HCT116 (cell line): Measurements from ENCODE around the gene CA11. TPM values are rescaled to one million over a fixed set of nuclear protein-coding genes. Genes with fewer than 3 reads are reported as not detected.
A peak's percentile ranks its signal among the peaks of the same experiment; 100 is the strongest.

Experiments used
- ATAC-seq: fragments of 200-7000 bp; cut with Tn5 transposase; 2 replicates; pipeline ENCODE4 v1.9.1; 2020; ENCODE audit warnings: mild to moderate bottlenecking, moderate library complexity
- BruUV-seq: library from RNA; stranded (reverse); fragments of 400-500 nt; replicated peaks from 2 replicates; lab custom pipeline; 2021; lab: Mats Ljungman, UMichigan
- CTCF ChIA-PET: fragments of 300-600 bp; sonication (Branson Sonifier 250); formaldehyde crosslinking; loops from one replicate; lab custom pipeline; 2021; ENCODE audit warnings: antibody characterized with exemption; lab: Charles Lee
- POLR2A ChIA-PET: fragments of 300-600, 350-600 bp; sonication (Branson Sonifier 250); formaldehyde crosslinking; loops from one replicate; lab custom pipeline; 2021; ENCODE audit warnings: antibody characterized with exemption; lab: Charles Lee
- RAD21 ChIA-PET, 2 experiments: fragments of 300-600 bp; sonication (Branson Sonifier 250); formaldehyde crosslinking; loops; one replicate each; lab custom pipeline; 2023; ENCODE audit warnings: low total read pairs in 2 of 2; ENCODE audit not compliant: uncharacterized antibody in 2 of 2, unreplicated experiment in 2 of 2, low non-redundant PET in 1 of 2; lab: Charles Lee
- DNase-seq: peaks from one replicate; pipeline ENCODE4 v3.0.0-alpha.2; 2010; ENCODE audit warnings: low read depth, low spot score
- H2AFZ ChIP-seq: fragments of 200-600 bp; shearing (Covaris generic), sonication (generic); 2 replicates; pipeline ENCODE4 v1.6.1; 2017; ENCODE audit warnings: low read depth, mixed run types, mixed read lengths, antibody characterized with exemption, low read length; ENCODE audit not compliant: poor library complexity, severe bottlenecking
- H3K27ac ChIP-seq: 2 replicates; pipeline ENCODE4 v1.5.1; 2012; ENCODE audit warnings: low read depth, low read length
- H3K27me3 ChIP-seq: fragments of 200-600 bp; sonication (generic); 2 replicates; pipeline ENCODE4 v1.6.1; 2016; ENCODE audit warnings: mixed run types, low read length, mixed read lengths; ENCODE audit not compliant: insufficient read depth
- H3K36me3 ChIP-seq, 2 experiments: fragments of 200-500 bp in 1 of 2; fragments of 200-600 bp in 1 of 2; sonication (Bioruptor generic) in 1 of 2; sonication (generic) in 1 of 2; 2 replicates each; pipeline versions ENCODE4 v1.5.1 to v1.6.1; 2014 to 2016; ENCODE audit warnings: low read length in 2 of 2, inconsistent platforms in 1 of 2, mixed read lengths in 1 of 2, mixed run types in 1 of 2; ENCODE audit not compliant: insufficient read depth in 2 of 2, control insufficient read depth in 1 of 2
- H3K4me1 ChIP-seq, 2 experiments: fragments of 200-600 bp in 1 of 2; sonication (generic) in 1 of 2; 2 replicates each; pipeline versions ENCODE4 v1.5.1 to v1.6.1; 2012 to 2017; ENCODE audit warnings: low read length in 2 of 2, inconsistent platforms in 1 of 2, mild to moderate bottlenecking in 1 of 2, mixed read lengths in 1 of 2, mixed run types in 1 of 2, moderate library complexity in 1 of 2; ENCODE audit not compliant: insufficient read depth in 2 of 2, control insufficient read depth in 1 of 2
- H3K4me2 ChIP-seq: fragments of 200-600 bp; sonication (generic); 2 replicates; pipeline ENCODE4 v1.6.1; 2017; ENCODE audit warnings: mixed run types, low read length, mixed read lengths
- H3K4me3 ChIP-seq, 2 experiments: fragments of 200-600 bp in 1 of 2; sonication (generic) in 1 of 2; replicated peaks in 1 of 2; 2 replicates each; pipeline ENCODE4 v1.5.1; 2011 to 2016; ENCODE audit warnings: low read length in 2 of 2, control low read depth in 1 of 2, low read depth in 1 of 2, mild to moderate bottlenecking in 1 of 2, mixed read lengths in 1 of 2, mixed run types in 1 of 2
- H3K79me2 ChIP-seq: fragments of 200-600 bp; sonication (generic); 2 replicates; pipeline ENCODE4 v1.6.1; 2017; ENCODE audit warnings: mild to moderate bottlenecking, mixed run types, low read length, moderate library complexity, mixed read lengths; ENCODE audit not compliant: insufficient read depth
- H3K9ac ChIP-seq: fragments of 200-600 bp; sonication (generic); 2 replicates; pipeline ENCODE4 v1.6.1; 2016; ENCODE audit warnings: low read length, mixed read lengths
- H3K9me2 ChIP-seq: fragments of 200-600 bp; sonication (generic), shearing (Covaris generic); 2 replicates; pipeline ENCODE4 v1.6.1; 2017; ENCODE audit warnings: mixed run types, mild to moderate bottlenecking, moderate library complexity; ENCODE audit not compliant: insufficient read depth
- H3K9me3 ChIP-seq, 2 experiments: fragments of 200-500 bp in 1 of 2; fragments of 200-600 bp in 1 of 2; sonication (Bioruptor generic) in 1 of 2; sonication (generic) in 1 of 2; 2 replicates each; pipeline ENCODE4 v1.6.1; 2014 to 2017; ENCODE audit warnings: low read length in 2 of 2, mixed read lengths in 2 of 2, inconsistent platforms in 1 of 2, low read depth in 1 of 2, mild to moderate bottlenecking in 1 of 2, mixed run types in 1 of 2, moderate library complexity in 1 of 2; ENCODE audit not compliant: control insufficient read depth in 1 of 2, insufficient read depth in 1 of 2
- H4K20me1 ChIP-seq: fragments of 200-600 bp; sonication (generic), shearing (Covaris generic); 2 replicates; pipeline ENCODE4 v1.6.1; 2017; ENCODE audit warnings: mixed run types, mild to moderate bottlenecking, moderate library complexity; ENCODE audit not compliant: insufficient read depth
- CBX3 ChIP-seq: IDR thresholded peaks from 2 replicates; pipeline ENCODE4 v1.6.1; 2012; ENCODE audit warnings: low read depth
- CEBPB ChIP-seq: IDR thresholded peaks from 2 replicates; pipeline ENCODE4 v1.6.1; 2012; ENCODE audit warnings: low read depth
- CTCF ChIP-seq, 3 experiments: fragments of 200-600 bp in 1 of 3; sonication (generic) in 1 of 3; IDR thresholded peaks in 2 of 3; conservative IDR thresholded peaks in 1 of 3; 2 replicates each; pipeline ENCODE4 v1.5.1; 2012 to 2017; ENCODE audit warnings: low read depth in 2 of 3, low read length in 2 of 3, antibody characterized with exemption in 1 of 3, borderline replicate concordance in 1 of 3, control low read depth in 1 of 3, mild to moderate bottlenecking in 1 of 3, mixed read lengths in 1 of 3, mixed run types in 1 of 3, moderate library complexity in 1 of 3; ENCODE audit not compliant: insufficient read depth in 1 of 3
- EGR1 ChIP-seq: IDR thresholded peaks from 2 replicates; pipeline ENCODE4 v1.6.1; 2012; ENCODE audit warnings: low read depth
- ELF1 ChIP-seq: IDR thresholded peaks from 2 replicates; pipeline ENCODE4 v1.6.1; 2012; ENCODE audit warnings: low read depth, borderline replicate concordance
- EZH2 ChIP-seq: fragments of 200-600 bp; sonication (generic); IDR thresholded peaks from 2 replicates; pipeline ENCODE4 v1.6.1; 2017; ENCODE audit warnings: antibody characterized with exemption, mixed run types
- EZH2phosphoT487 ChIP-seq: fragments of 200-600 bp; IDR thresholded peaks from 2 replicates; pipeline ENCODE4 v1.6.1; 2018; ENCODE audit warnings: antibody characterized with exemption, borderline replicate concordance
- JUND ChIP-seq: IDR thresholded peaks from 2 replicates; pipeline ENCODE4 v1.6.1; 2012
- MAX ChIP-seq: IDR thresholded peaks from 2 replicates; pipeline ENCODE4 v1.6.1; 2012
- POLR2A ChIP-seq: IDR thresholded peaks from 2 replicates; pipeline ENCODE4 v1.7.0; 2011; ENCODE audit warnings: borderline replicate concordance; ENCODE audit not compliant: insufficient read depth, insufficient read length; ENCODE audit errors: extremely low read depth
- POLR2AphosphoS5 ChIP-seq: IDR thresholded peaks from 2 replicates; pipeline ENCODE4 v1.6.1; 2011; ENCODE audit warnings: mild to moderate bottlenecking, low read depth, low read length, moderate library complexity
- RAD21 ChIP-seq: IDR thresholded peaks from 2 replicates; pipeline ENCODE4 v1.6.1; 2012; ENCODE audit warnings: low read depth, mild to moderate bottlenecking
- REST ChIP-seq: IDR thresholded peaks from 2 replicates; pipeline ENCODE4 v1.6.1; 2012; ENCODE audit warnings: low read depth
- SIN3A ChIP-seq: IDR thresholded peaks from 2 replicates; pipeline ENCODE4 v1.6.1; 2012; ENCODE audit warnings: low read depth
- SRF ChIP-seq: IDR thresholded peaks from 2 replicates; pipeline ENCODE4 v1.6.1; 2012; ENCODE audit warnings: low read depth
- TCF7L2 ChIP-seq: IDR thresholded peaks from 2 replicates; pipeline ENCODE4 v1.7.0; 2011; ENCODE audit warnings: borderline replicate concordance, inconsistent platforms; ENCODE audit not compliant: insufficient read depth, insufficient read length; ENCODE audit errors: extremely low read depth
- ZBTB33 ChIP-seq: IDR thresholded peaks from 2 replicates; pipeline ENCODE4 v1.6.1; 2011; ENCODE audit warnings: mild to moderate bottlenecking, low read length, moderate library complexity; ENCODE audit not compliant: insufficient replicate concordance; ENCODE audit errors: extremely low read depth
- ZFX ChIP-seq: fragments of 450-650 bp; IDR thresholded peaks from 2 replicates; pipeline ENCODE4 v1.6.1; 2017
- ZNF274 ChIP-seq: fragments of 200-500 bp; sonication (Bioruptor generic); IDR thresholded peaks from 2 replicates; pipeline ENCODE4 v1.6.1; 2014; ENCODE audit warnings: mild to moderate bottlenecking, low read depth, low read length, inconsistent platforms
- intact Hi-C: fragments of 100-400 bp; cut with micrococcal nuclease; formaldehyde crosslinking; loops from 2 replicates; pipeline ENCODE4 v1.10.0; 2022
- total RNA-seq: library from RNA; stranded (reverse); gene quantifications from one replicate; pipeline ENCODE4 v1.2.1, GENCODE V29; 2021; ENCODE audit not compliant: unreplicated experiment

CA11 gene
- total RNA-seq, 1 experiment from 2014 or later = 29.6 TPM

GRCh38 chr19:48635966-48636858 is 9.8 kb downstream of the CA11 start:
- ChIA-PET POLR2A (interaction anchor here (1.0 to 2.3 kb wide), 3 partner anchors 10 to 19 kb away, joined by 3 to 16 read pairs (median 12); partner anchors contain the start of genes CA11, RPL18 and SPHK2), RAD21 (no interaction called here), CTCF (no interaction called here)
- H4K20me1 ChIP-seq = no peaks in the 10 kb centered on the region
- peak overlapping the region; percentile 93 for H3K4me2 ChIP-seq
- peaks cover 18% of the 10 kb centered on the region for H3K79me2 ChIP-seq
- peak overlapping the region; percentile 95 for H3K27ac ChIP-seq
- H3K4me1 ChIP-seq = peaks cover 29 to 71% of the 10 kb centered on the region in 2 experiments
- peak overlapping the region; percentile 96 for H3K9ac ChIP-seq
- DNase-seq = no peak
- no peaks in the 10 kb centered on the region for H3K9me3 ChIP-seq
- H3K4me3 ChIP-seq = peak overlapping the region; percentile 49 to 83
- no TSS peak for BruUV-seq
- no peak for ATAC-seq
- intact Hi-C loops = no loop called here
- H3K9me2 ChIP-seq = no peaks in the 10 kb centered on the region
- no peak overlapping the region for H2AFZ ChIP-seq
- no peaks in the 10 kb centered on the region for H3K27me3 ChIP-seq
- peaks cover 2 to 6% of the 10 kb centered on the region in 2 experiments; a peak in 1 of 4 replicates for H3K36me3 ChIP-seq
- TF ChIP-seq EGR1 (no peak), CBX3 (no peak), ZFX (no peak), ELF1 (no peak), ZBTB33 (no peak), TCF7L2 (no peak), MAX (no peak), CTCF (IDR thresholded peaks at IDR 0.05 in 2 of 3, conservative IDR thresholded peaks at IDR 0.05 in 1 of 3; ENCODE audit: borderline replicate concordance in 1 of 3, insufficient read depth in 1 of 3, low read depth in 2 of 3, low read length in 2 of 3) (no peak), POLR2A (no peak), JUND (no peak), RAD21 (no peak), REST (no peak), CEBPB (no peak), SIN3A (no peak), EZH2phosphoT487 (no peak), EZH2 (no peak), SRF (no peak), ZNF274 (no peak), POLR2AphosphoS5 (no peak)
